Measurements from ENCODE around the gene ODAD3.

ODAD3 gene

DNA sequence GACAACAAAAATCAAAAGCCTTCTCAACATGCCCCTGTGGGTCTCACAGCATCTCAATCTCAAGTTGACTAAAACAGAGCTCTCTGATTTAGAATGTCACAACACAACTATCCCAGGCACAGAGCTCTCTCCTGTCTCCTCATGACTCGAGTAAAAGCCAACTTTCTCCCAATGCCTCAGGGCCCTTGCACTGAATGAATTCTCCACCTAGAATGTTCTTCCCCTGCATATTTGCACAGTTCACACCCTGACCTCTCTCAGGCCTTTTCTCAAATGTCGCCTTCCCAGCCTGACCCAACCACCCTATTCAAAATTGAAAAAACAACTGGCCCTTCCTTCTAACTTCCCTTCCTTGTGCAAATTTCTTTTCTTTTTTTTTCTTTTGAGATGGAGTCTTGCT lies 64.2 kb downstream of the ODAD3 start:
- H3K27me3 ChIP-seq (replicated peaks), result no peaks in the 10 kb centered on the region
- DNase-seq, result no peak
- TF ChIP-seq, protein P1, sequence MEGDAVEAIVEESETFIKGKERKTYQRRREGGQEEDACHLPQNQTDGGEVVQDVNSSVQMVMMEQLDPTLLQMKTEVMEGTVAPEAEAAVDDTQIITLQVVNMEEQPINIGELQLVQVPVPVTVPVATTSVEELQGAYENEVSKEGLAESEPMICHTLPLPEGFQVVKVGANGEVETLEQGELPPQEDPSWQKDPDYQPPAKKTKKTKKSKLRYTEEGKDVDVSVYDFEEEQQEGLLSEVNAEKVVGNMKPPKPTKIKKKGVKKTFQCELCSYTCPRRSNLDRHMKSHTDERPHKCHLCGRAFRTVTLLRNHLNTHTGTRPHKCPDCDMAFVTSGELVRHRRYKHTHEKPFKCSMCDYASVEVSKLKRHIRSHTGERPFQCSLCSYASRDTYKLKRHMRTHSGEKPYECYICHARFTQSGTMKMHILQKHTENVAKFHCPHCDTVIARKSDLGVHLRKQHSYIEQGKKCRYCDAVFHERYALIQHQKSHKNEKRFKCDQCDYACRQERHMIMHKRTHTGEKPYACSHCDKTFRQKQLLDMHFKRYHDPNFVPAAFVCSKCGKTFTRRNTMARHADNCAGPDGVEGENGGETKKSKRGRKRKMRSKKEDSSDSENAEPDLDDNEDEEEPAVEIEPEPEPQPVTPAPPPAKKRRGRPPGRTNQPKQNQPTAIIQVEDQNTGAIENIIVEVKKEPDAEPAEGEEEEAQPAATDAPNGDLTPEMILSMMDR (IDR thresholded peaks at IDR 0.05; ENCODE audit: low read depth, low read length, missing control alignments), result no peak
- in situ Hi-C loops (cut with HindIII; ENCODE audit: low pct_ligation_motif_present, low sequenced_read_pairs), result no loop called here
- no peak overlapping the region for H3K4me3 ChIP-seq (ENCODE audit: low read depth, low read length)
- no peaks in the 10 kb centered on the region for H3K36me3 ChIP-seq (replicated peaks)
- H3K27ac ChIP-seq, result no peak overlapping the region

All from brain microvascular endothelial cell (primary cell).